Measurements from ENCODE around the gene CCNY. TPM values are rescaled to one million over a fixed set of nuclear protein-coding genes. Genes with fewer than 3 reads are reported as not detected.

Gene CCNY
- total RNA-seq, 1 donor from 2014 or later, result 27.2 TPM

GRCh38 chr10:35585356-35585755, 249.0 kb downstream of the CCNY start:
- TF ChIP-seq, protein P1, sequence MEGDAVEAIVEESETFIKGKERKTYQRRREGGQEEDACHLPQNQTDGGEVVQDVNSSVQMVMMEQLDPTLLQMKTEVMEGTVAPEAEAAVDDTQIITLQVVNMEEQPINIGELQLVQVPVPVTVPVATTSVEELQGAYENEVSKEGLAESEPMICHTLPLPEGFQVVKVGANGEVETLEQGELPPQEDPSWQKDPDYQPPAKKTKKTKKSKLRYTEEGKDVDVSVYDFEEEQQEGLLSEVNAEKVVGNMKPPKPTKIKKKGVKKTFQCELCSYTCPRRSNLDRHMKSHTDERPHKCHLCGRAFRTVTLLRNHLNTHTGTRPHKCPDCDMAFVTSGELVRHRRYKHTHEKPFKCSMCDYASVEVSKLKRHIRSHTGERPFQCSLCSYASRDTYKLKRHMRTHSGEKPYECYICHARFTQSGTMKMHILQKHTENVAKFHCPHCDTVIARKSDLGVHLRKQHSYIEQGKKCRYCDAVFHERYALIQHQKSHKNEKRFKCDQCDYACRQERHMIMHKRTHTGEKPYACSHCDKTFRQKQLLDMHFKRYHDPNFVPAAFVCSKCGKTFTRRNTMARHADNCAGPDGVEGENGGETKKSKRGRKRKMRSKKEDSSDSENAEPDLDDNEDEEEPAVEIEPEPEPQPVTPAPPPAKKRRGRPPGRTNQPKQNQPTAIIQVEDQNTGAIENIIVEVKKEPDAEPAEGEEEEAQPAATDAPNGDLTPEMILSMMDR (conservative IDR thresholded peaks at IDR 0.05; ENCODE audit: low read depth, low read length), result no peak
- no peak for DNase-seq (ENCODE audit: low read depth)
- no peak overlapping the region for H3K4me3 ChIP-seq (ENCODE audit: low read depth, low read length)

DNA sequence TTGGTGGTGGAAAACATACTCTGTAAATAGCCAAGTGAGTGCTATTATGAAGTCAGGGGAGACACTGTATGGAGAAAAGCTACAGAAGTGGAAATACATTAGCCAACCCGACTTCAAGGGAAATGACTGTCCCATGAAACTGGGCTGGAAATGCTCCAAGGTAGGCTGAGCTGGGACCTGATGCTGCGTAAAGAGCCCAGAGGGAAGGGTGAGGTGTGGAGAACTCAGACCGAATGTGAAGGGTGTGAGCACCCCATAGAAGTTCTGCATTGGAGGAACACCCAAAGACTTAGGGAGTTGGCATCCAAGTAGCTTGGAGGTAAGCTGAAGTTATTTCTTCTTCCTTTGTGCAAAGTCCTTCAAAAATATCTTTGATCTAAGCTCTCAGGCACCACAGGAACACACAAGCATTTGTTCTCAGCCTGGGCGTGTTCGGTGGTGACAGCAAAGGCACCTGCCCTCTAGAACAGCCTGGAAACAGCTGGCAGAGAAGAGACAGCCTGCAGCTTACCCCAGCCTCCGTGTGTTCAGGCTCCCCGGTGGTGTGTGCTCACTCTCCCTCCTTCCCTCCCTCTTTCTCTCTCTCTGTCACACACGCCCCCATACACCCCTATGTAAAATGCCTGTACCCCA, 249.7 kb downstream of the CCNY start:
- H3K4me3 ChIP-seq (ENCODE audit: low read depth, low read length), result no peak overlapping the region
- DNase-seq (ENCODE audit: low read depth), result no peak
- TF ChIP-seq, protein P1 (conservative IDR thresholded peaks at IDR 0.05; ENCODE audit: low read depth, low read length), result no peak

DNA sequence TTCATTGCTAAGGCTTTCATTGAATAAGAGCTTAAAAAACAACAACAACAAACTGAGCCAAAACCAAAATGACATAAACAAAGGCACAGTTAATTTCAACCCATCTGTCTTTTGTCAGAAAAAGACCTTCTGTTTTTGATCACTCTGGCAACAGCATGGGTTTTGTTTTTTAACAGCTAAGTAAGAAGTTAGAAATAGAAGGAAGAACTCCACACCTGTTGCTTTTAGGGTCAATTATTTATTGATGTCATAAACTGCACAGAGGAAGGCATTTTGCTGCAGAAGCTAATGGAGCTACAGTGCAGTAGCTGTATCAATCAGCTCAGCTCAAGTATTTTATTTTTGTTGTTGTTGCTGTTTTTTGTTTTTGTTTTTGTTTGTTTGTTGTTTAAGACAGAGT, 252.5 kb downstream of the CCNY start:
- no peak overlapping the region for H3K4me3 ChIP-seq (ENCODE audit: low read depth, low read length)
- DNase-seq (ENCODE audit: low read depth), result no peak
- TF ChIP-seq, protein P1 (conservative IDR thresholded peaks at IDR 0.05; ENCODE audit: low read depth, low read length), result no peak

- TF ChIP-seq, protein P1 (conservative IDR thresholded peaks at IDR 0.05; ENCODE audit: low read depth, low read length), result no peak
- no peak overlapping the region for H3K4me3 ChIP-seq (ENCODE audit: low read depth, low read length)
- DNase-seq (ENCODE audit: low read depth), result no peak
Observed at GRCh38 chr10:35592441-35592840, 256.1 kb downstream of the CCNY start.

- DNase-seq (ENCODE audit: low read depth), result no peak
- H3K4me3 ChIP-seq (ENCODE audit: low read depth, low read length), result no peak overlapping the region
- TF ChIP-seq, protein P1 (conservative IDR thresholded peaks at IDR 0.05; ENCODE audit: low read depth, low read length), result no peak
Observed at GRCh38 chr10:35594115-35595079, 258.1 kb downstream of the CCNY start.

DNA sequence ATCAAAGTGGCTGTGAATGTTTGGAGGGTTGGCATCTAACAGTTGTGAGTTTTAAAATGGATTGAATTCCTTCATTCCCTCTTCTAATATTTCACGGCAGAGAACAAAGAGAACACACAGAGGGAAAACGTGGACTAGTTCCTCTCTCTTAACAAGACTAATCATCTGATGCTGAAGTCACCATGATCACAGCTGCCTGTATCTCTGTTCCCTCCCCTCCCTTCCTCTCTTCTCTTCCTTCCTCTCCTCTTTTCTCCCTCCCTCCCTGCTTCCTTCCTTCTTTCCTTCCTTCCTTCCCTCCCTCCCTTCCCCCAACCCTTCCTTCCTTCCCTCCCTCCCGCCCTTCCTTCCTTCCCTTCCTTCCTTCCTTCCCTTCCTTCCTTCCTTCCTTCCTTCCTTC, 258.8 kb downstream of the CCNY start:
- TF ChIP-seq, protein P1 (conservative IDR thresholded peaks at IDR 0.05; ENCODE audit: low read depth, low read length), result no peak
- DNase-seq (ENCODE audit: low read depth), result no peak
- H3K4me3 ChIP-seq (ENCODE audit: low read depth, low read length), result no peak overlapping the region

Data from epithelial cell of proximal tubule (primary cell).